COR-L47 (cell line): ENCODE measurements around the gene KCTD21.

ENCODE experiments used
- DNase-seq: peaks from one replicate; lab custom pipeline; 2025; lab: John Stamatoyannopoulos, UW

The KCTD21 gene

DNA sequence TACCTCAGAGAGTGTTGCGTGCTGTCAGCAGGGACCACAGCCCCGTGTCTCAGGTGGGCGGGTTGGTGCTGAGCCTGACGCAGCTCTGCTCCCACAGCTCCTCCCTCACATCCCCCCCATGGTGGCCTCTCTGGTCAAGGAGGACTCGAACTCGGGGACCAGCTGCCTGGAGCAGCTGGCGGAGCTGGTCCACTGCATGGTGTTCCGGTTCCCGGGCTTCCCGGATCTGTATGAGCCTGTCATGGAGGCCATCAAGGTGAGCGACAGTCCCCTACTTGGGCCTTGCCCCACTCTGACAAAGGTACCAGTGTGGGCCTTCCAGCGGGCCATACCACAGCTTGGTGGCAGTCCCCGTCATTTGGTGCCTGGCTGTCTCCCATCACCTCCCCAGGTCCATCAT, 12.1 kb upstream of the KCTD21 start:
- DNase-seq, result no peak

DNA sequence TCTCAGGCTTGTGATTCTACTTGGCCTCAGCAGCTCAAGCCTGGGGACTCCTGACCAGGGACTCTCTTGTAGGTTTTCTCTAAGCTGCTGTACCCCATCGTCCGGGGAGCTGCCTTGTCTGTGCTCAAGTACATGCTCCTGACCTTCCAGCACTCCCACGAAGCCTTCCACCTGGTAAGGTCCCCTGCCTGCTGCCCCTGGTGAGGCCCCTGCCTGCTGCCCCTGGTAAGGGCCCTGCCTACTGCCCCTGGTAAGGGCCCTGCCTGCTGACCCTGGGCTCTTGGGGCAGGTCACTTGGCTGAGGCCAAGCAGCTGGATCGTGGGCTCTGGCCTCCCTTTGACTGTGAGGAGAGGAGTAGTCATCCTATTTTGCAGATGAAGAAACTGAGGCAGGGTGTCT, 11.6 kb upstream of the KCTD21 start:
- DNase-seq, result no peak

DNA sequence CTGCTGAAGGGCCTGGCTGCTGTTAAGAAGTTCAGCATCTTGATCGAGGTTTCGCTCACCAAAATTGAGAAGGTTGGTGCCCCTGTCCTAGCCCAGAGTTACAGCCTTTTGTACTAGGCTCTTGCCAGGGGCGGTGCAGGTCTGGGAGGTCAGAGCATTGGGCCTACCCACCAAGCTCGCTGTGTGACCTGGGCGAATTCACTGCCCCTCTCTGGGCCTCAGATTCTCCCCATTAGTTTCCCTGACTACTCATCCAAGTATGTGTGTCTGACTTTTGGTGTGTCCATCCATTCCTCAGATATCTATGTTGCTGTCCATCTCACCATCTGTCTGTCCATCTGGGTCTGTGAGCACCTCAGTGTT, 11.2 kb upstream of the KCTD21 start:
- no peak for DNase-seq

DNA sequence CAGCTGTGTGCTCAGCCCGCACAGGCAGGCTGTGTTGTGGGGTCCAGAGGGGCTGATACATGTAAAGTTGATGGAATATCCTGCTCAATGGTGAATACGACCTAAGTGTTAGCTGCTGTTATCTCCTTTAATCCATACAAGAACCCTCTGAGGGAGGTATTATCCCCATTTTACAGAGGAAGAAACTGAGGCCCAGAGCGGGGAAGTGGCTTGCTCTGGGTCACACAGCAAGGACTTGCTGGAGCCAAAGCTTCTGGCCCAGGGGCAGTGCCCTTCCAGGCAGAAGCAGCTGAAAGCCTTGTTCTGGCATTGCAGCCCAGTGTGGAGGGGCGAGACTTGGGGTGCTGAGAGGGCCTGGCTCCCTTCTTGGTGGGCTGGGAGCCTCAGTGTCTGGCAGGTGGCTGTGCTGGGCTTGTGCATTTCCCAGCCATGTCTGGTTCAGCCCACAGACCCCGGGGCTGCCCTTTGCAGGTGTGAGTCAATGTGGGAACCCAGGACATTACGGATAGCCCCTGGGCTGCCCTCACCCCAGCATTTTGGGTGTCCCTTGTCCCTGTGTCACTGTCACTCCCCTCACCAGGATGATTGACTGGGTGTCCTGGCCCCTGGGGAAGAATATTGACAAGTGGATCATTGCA, 10.7 kb upstream of the KCTD21 start:
- no peak for DNase-seq

DNA sequence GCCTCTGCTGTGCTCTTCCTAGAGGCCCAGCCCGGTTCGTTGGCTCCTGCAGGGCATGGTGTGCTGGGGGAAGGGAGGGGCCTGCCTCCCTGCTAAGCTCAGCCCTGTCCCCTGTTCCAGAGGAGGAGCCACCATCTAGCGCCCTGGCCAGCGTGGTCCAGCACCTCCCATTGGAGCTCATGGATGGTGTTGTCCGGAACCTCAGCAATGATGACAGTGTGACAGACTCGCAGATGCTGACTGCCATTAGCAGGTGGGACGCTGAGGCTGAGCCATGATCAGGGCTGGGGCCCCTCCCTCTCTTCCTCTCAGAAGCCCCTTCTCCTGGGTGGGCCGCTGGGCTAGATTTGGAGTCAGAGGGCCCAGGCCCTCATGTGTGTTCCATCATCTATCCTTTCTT, 9.4 kb upstream of the KCTD21 start:
- DNase-seq, result no peak

DNA sequence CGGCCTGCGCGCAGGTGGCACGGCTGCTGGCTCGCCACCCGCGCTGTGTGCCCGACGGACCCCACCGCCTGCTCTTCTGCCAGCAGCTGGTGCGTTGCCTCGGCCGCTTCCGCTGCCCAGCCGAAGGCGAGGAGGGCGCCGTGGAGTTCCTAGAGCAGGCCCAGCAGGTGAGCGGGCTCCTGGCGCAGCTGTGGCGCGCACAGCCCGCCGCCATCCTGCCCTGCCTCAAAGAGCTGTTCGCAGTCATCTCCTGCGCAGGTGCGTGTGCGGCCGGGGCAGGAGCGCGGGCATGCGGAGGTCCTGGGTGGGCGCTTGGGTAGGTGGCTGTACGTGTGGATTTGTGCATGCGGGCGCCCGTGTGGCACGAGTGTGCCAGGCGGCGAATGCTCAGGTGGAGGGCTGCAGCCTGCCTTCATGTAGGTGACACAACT, 8.2 kb upstream of the KCTD21 start:
- DNase-seq, result no peak

DNA sequence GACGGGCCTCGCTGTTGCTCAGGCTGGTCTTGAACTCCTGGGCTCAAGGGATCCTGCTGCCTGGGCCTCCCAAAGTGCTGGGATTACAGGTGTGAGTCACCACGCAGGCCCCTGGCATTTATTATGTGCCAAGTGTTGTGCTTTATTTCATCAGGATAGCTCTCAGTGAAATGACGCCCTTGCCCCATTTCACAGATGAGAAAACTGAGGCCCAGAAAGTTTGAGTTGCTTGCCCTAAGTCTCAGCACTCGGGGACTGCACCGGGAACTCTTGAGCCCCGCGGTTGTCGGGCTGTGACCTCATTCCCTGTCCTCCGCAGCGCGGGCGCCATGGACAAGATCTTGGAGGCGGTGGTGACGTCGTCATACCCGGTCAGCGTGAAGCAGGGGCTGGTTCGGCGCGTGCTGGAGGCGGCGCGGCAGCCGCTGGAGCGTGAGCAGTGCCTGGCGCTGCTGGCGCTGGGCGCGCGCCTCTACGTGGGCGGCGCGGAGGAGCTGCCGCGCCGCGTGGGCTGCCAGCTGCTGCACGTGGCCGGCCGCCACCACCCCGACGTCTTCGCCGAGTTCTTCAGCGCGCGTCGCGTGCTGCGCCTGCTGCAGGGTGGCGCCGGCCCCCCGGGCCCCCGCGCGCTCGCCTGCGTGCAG, 7.6 kb upstream of the KCTD21 start:
- DNase-seq, result no peak

DNA sequence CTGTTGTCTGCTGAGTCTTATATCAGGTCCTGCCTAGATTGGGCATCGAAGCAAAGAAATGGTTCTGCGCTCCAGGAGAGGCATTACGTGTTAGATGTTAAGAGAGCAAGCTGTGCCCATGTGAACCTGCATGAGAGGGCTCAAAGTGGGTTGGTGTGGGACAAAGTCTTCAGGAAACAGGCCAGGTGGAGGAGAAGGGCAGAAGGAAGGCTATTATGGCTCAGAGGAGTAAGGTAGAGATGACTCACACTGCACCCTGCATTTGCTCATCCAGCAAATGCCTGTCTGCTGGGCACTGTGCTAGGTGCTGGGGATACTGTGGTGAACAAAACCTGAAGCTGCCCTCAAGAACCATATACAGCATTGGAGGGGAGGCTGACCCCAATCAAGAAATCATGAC, 6.1 kb upstream of the KCTD21 start:
- DNase-seq, result no peak

DNA sequence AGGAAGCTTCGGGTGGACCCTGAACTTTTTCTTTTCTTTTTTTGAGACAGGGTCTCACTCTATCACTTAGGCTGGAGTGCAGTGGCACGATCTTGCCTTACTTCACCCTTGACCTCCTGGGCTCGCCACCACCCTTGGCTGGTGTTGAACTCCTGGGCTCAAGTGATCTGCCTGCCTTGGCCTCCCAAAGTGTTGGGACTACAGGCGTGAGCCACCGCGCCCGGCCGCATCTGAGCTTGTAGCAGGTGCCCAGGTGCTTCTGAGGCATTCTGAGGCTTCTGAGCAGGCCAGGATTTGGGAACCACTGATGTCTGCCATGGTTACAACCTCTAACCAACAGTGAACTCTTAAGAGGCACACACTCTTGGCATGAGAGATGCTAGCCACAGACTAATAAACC, 5.4 kb upstream of the KCTD21 start:
- DNase-seq, result no peak

DNA sequence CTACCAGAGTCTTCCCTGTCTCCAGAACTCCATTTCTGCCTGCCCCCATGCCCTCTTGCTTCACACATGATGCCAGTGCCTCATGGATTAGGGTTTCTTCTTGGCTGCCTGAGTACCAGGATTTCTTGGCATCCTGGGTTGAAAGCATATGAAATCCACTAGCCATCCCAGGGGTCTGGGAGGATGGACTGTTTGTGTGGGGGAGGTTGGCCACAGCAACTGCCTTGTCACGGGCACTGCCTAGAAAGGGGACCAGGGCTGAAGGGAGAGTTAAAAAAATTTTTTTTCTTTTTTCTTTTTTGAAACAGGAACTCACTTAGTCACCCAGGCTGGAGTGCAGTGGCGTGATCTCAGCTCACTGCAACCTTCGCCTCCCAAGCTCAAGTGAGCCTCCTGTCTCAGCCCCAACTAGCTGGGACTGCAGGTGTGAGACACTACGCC, 4.5 kb upstream of the KCTD21 start:
- DNase-seq, result no peak

DNA sequence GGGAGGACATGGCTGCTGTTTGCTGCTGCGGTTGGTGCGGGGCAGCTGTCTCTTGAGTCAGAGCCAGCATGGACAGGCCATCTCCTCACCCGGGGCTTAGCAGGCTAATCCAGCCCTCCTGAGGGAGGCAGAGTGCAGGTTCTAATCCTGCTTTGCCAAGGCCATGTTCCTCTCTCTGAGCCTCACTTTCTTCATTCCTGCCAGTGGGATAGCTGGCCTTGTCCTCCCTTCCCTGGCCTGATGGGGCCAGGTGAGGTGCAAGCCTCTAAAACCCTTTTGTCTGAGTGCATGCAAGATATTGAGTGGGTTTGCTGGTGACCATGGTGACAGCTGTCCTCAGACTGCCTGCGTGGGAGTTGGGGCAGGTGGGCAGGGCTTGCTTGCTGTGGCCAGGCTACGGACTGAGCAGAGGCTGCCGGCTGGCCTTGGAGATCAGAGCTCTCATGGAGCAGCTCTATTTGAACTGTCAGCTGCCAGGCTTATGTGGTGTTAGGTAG, 3.8 kb upstream of the KCTD21 start:
- DNase-seq, result no peak

DNA sequence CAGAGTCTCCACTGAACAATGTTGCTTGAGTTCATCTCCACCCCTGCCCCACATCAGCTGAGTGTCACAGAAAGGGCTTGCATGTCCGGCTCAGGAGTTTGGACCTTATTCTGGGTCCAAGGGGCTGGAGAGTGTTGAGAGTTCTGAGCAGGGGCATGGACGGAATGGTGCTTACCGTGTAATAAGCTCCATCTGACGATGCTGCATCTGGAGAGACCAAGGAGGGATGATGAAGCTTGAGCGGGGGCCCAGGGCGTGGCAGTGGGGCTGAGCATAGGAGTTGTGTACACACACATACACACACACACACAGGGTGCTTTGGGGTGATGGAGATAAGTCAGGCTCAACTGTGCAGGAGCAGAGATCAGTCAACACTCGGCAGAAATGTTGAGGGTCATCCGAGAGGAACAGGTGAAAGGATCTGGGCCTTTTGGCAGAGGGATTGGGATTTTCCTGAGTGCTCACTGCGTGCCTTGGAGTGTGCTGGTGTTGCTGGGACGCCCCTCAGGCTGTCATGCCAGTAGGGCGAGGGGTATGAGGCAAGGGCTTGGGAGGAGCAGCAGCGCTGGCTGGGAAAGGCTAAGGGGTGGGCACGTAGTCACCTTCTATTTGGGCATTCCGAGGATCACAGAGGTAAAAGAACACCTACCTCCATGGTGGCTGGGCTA, 2.6 kb upstream of the KCTD21 start:
- DNase-seq, result no peak

DNA sequence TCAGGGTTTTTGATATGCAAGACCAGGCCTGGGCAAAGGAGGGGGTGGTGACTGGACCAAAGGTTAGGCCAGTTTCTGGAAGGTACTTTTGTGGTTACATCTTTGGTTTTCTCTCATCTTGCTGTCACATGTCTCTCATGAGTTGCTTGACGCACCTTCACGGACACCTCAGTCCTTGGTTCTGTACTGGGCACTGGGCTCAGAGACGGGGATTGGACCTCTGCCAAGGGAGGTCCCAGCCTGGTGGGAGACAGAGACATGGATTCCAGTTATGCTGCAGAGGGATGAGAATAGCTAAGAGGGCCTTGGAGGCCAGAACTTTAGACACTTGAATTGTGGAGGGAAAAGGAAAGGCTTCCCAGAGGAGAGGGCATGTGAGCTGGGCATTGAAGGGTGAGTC, 1.9 kb upstream of the KCTD21 start:
- DNase-seq, result no peak

DNA sequence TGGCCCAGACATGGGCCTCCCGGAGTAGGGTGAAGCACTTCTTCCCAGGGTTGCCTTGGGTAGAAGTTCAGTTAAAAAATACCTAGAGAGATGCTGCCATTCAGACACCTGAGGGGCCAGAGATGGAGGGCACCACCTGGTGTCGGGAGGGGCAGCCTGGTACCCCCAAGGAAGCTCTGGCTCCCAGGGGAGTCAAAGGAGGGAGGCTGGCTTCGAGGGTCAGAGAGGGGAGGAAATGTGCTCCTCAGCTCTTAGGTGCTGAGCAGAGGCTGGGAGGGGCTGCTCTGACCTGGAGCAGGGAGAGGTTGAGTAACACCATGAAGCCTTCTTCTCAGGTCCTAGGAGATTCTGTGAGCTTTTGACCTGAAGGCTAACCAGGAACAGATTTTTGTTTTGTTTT, 1.4 kb upstream of the KCTD21 start:
- no peak for DNase-seq

DNA sequence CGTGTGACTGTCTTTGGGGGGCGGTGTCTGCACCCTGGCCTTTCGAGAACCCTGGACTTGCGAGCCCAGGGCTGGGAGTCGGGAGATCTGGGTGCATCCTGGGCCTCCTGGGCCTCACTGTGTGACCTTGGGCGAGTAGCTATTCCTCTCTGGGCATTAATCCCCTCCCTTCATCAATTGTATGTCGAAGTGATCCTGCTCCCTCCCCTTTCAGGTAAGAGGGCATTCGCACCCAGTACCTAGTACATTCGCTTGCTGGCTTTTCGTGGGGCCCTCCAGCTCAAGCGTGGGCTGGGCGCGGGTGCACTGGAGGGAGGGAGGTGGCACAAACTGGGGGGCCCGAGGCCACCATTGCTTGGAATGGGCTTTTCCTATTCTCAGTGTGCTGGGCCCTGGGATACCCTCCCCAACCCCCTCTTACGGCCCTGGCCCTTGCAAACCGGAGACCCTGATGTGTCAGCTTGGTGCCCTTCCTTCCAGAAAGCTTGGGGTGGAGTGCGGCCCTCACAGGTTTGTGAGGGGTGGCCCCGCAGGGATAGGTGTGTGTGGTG, 823 bp upstream of the KCTD21 start:
- DNase-seq, result no peak

DNA sequence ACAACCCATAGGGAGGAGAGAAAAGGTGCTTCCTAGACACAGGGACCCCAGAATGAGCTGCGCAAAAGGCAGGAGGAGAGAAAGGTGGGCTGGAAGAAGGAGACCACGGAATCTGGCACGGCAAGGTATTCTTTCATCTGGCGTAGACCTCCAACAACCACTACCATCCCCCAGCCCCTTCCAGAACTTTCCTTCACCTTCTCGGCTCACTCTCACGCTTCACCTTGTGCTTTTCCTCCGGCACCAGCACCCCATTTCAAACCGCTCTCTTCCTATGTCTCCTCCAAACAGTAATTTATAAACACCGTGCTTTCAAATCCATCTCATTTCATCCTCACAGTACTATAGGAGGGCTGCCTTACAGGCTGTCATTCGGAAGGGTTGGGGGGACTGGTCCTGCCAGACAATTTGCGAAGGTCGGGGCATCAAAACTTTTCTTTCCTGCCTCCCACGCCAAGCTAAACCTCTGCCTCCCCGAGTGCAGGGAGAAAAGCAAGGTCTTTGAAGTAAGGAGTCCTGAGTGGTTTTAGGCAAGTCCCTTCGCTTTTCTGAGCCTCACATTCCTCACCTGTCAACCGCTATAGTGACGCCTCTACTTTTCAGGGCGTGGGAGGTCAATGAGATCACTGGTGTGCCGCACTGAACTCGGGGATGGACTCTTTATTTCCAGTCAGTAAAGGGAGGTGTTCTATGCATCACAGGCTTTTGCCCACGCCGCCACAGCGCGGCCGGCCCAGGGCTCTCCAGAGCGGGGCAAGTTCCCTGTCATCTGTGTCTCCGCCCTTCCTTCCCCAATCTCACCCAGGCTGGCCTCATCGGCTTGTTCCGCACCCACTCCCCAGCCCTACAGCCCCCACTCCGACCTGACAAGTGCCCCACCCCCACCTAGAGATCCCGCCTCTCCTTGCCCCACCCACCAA, 800 bp downstream of the KCTD21 start:
- DNase-seq, result no peak

DNA sequence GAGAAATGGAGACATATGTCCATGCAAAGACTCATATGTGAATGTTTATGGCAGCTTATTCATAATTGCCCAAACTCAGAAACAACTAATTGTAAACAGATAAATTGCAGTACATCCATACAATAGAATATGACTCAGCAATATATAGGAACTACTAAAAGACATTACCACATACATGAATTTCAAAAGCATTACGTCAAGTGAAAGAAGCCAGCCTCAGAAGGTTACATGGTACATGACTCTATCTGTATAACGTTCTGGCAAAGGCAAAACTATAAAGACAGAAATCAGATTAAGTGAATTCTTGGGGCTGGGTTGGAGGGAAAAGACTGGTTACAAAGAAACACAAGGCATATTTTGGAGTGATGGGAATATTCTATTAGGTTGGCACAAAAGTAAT, 7.2 kb downstream of the KCTD21 start:
- no peak for DNase-seq

DNA sequence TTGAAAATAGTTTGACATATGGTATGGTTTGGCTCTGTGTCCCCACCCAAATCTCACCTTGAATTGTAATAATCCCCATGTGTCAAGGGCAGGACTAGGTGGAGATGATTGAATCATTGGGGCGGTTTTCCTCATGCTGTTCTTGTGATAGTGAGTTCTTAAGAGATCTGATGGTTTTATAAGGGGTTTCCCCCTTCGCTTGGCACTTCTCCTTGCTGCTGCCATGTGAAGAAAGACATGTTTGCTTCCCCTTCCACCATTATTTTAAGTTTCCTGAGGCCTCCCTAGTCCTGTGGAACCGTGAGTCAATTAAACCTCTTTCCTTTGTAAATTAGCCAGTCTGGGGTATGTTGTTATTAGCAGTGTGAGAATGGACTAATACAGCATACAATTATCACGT, 7.7 kb downstream of the KCTD21 start:
- no peak for DNase-seq

DNA sequence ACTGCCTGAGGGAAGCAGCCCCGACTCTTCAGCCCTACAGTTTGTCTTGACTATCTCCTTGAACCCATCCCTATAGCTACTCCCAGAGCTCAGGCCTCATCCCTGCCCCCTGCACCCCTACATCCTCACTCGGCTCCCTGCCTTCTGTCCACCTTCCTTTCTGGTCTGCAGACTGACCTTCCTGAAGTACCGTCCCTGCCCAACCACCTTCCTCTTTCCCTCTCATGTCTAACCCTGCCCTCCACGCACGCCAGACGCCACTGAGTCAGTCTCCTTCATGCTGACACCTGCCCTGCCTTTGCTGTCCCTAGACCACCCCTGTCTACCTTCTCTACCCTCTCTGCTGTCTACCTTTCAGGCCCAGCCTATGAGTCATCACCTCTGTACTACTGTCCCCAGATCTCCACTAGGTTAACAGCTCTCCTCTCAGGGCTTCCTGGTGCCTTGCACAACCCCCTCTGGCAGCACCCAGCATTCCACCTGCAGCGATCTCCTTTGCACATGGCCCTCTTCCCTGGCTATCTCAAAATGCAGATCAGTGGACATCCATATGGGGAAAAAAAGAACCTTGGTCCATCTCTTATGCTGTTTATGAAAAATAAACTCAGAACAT, 8.9 kb downstream of the KCTD21 start:
- DNase-seq, result no peak

DNA sequence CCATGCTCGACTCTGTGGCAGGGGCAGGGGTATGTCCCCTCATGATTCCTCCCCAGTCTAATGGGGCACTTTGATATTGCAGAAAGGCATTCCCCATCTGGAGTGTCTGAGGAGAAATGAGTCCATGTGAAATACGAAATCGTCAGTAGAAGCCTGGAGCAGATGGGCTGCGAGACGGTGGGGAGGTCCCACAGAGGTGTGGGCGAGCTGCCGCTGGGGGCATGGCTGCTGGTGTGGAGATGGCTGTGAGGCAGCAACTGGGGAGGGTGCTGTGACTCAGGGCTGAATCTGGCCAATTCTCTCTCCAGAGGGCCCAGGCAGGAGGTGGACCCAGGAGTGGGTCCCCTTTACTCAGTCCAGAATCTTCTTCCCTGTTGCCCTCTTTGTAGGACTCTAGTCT, 11.2 kb downstream of the KCTD21 start:
- DNase-seq, result no peak

DNA sequence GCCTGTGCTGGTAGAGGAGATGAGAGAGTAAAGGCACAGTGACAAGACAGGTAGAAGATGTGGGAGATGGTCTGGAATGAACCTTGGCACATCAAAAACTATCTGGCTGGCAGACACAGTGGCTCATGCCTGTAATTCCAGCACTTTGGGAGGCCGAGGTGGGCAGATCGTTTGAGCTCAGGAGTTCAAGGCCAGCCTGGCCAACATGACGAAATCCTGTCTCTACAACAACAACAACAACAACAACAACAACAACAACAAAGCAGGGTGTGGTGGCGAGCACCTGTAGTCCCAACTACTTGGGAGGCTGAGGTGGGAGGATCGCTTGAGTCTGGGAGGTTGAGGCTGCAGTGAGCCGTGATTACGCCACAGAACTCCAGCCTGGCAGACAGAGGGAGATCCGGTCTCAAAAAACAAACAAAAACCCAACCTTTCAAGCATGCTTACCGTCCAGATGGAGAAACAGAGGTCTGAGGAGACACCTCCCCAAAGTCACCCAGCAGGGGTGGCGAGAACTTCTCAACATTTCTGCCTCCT, 11.8 kb downstream of the KCTD21 start:
- DNase-seq, result no peak
